PC-9 (cell line): Measurements from ENCODE around the gene SLMAP. TPM values are rescaled to one million over a fixed set of nuclear protein-coding genes. Genes with fewer than 3 reads are reported as not detected.

ENCODE experiments used
- BruUV-seq: library from RNA; stranded (reverse); fragments of 400-500 nt; replicated peaks from 2 replicates; lab custom pipeline; 2021; lab: Mats Ljungman, UMichigan
- CTCF ChIA-PET: fragments of 300-600 bp; sonication (Branson Sonifier 250); formaldehyde crosslinking; loops from one replicate; lab custom pipeline; 2022; ENCODE audit warnings: antibody characterized with exemption; lab: Charles Lee
- POLR2A ChIA-PET: fragments of 300-600 bp; sonication (Branson Sonifier 250); formaldehyde crosslinking; loops from one replicate; lab custom pipeline; 2022; ENCODE audit warnings: antibody characterized with exemption; ENCODE audit not compliant: unreplicated experiment; lab: Charles Lee
- DNase-seq, 2 experiments: peaks; one replicate each; pipeline versions ENCODE4 v3.0.0 to v3.0.0-alpha.2; 2015 to 2022; ENCODE audit warnings: mixed read lengths in 1 of 2
- H2AFZ ChIP-seq: fragments of 200-600 bp; sonication (generic); 2 replicates; pipeline ENCODE4 v1.8.1; 2017; ENCODE audit warnings: antibody characterized with exemption
- H3F3A ChIP-seq: fragments of 200-600 bp; sonication (generic); 2 replicates; pipeline ENCODE4 v1.8.1; 2017; ENCODE audit warnings: antibody characterized with exemption, mild to moderate bottlenecking, low read depth; ENCODE audit not compliant: insufficient read depth
- H3K27ac ChIP-seq: fragments of 200-600 bp; sonication (generic); 2 replicates; pipeline ENCODE4 v1.6.1; 2016; ENCODE audit warnings: mixed run types
- H3K27me3 ChIP-seq: fragments of 200-600 bp; sonication (generic); 2 replicates; pipeline ENCODE4 v1.6.1; 2016; ENCODE audit warnings: low read depth, mixed run types; ENCODE audit not compliant: insufficient read depth
- H3K36me3 ChIP-seq: fragments of 200-600 bp; sonication (generic); 2 replicates; pipeline ENCODE4 v1.6.1; 2016; ENCODE audit warnings: low read depth, mixed run types
- H3K4me1 ChIP-seq: fragments of 200-600 bp; sonication (generic); replicated peaks from 2 replicates; pipeline ENCODE4 v1.6.1; 2016; ENCODE audit warnings: mixed run types; ENCODE audit not compliant: insufficient read depth
- H3K4me2 ChIP-seq: fragments of 200-600 bp; sonication (generic); 2 replicates; pipeline ENCODE4 v1.6.1; 2017; ENCODE audit warnings: mixed run types
- H3K4me3 ChIP-seq: fragments of 200-600 bp; sonication (generic); 2 replicates; pipeline ENCODE4 v1.6.1; 2016; ENCODE audit warnings: mixed run types
- H3K79me2 ChIP-seq: fragments of 200-600 bp; sonication (generic); 2 replicates; pipeline ENCODE4 v1.6.1; 2017; ENCODE audit warnings: low read depth, mixed run types
- H3K9me2 ChIP-seq: fragments of 200-600 bp; sonication (generic); 2 replicates; pipeline ENCODE4 v1.8.1; 2017; ENCODE audit warnings: mild to moderate bottlenecking; ENCODE audit not compliant: insufficient read depth
- H3K9me3 ChIP-seq: fragments of 200-600 bp; sonication (generic); 2 replicates; pipeline ENCODE4 v1.8.1; 2016; ENCODE audit warnings: low read depth; ENCODE audit not compliant: insufficient read depth
- H4K20me1 ChIP-seq: fragments of 200-600 bp; sonication (generic); 2 replicates; pipeline ENCODE4 v1.8.1; 2017; ENCODE audit not compliant: insufficient read depth
- CTCF ChIP-seq: fragments of 200-600 bp; sonication (generic); conservative IDR thresholded peaks from 2 replicates; pipeline ENCODE4 v1.6.1; 2017; ENCODE audit warnings: mixed run types, antibody characterized with exemption, mild to moderate bottlenecking, moderate library complexity
- EZH2 ChIP-seq: fragments of 200-600 bp; sonication (generic); IDR thresholded peaks from 2 replicates; pipeline ENCODE4 v1.8.0; 2017; ENCODE audit warnings: antibody characterized with exemption, low read depth
- intact Hi-C: fragments of 100-400 bp; cut with micrococcal nuclease; formaldehyde crosslinking; loops from one replicate; pipeline ENCODE4 v1.10.0; 2022; ENCODE audit not compliant: unreplicated experiment
- total RNA-seq: library from RNA; stranded (reverse); gene quantifications from 2 replicates; pipeline ENCODE4 v1.2.3, GENCODE V29; 2021

The SLMAP gene
- total RNA-seq, 1 experiment from 2014 or later, result 119 TPM

GRCh38 chr3:57939775-57940174, 183.7 kb downstream of the SLMAP start:
- no peaks in the 10 kb centered on the region for H3K36me3 ChIP-seq
- no peaks in the 10 kb centered on the region for H3K9me3 ChIP-seq
- no peak overlapping the region for H3K4me3 ChIP-seq
- 0 out of 2 replicates have a peak, but pooled peaks cover 5% of the 10 kb centered on the region for H3K4me1 ChIP-seq
- no peaks in the 10 kb centered on the region for H3K79me2 ChIP-seq
- TF ChIP-seq CTCF (no peak), EZH2 (no peak)
- H3K27ac ChIP-seq, result no peak overlapping the region
- CTCF ChIA-PET, result no interaction called here
- no peak overlapping the region for H3K4me2 ChIP-seq
- no peak for DNase-seq
- no peaks in the 10 kb centered on the region for H3K9me2 ChIP-seq
- peaks cover 6% of the 10 kb centered on the region; the same call in 1 of the 2 replicates for H3F3A ChIP-seq
- POLR2A ChIA-PET, result interaction anchor here (0.7 kb wide), 1 partner anchor 33 kb away, joined by 5 read pairs; no protein-coding TSS in a partner anchor
- H4K20me1 ChIP-seq, result no peaks in the 10 kb centered on the region
- no peaks in the 10 kb centered on the region for H3K27me3 ChIP-seq
- intact Hi-C loops, result no loop called here
- no TSS peak for BruUV-seq
- H2AFZ ChIP-seq, result no peak overlapping the region

GRCh38 chr3:57942388-57942787, 186.3 kb downstream of the SLMAP start:
- POLR2A ChIA-PET, result no interaction called here
- no peaks in the 10 kb centered on the region for H3K9me2 ChIP-seq
- no peak overlapping the region for H3K27ac ChIP-seq
- no peaks in the 10 kb centered on the region for H3K36me3 ChIP-seq
- no peak overlapping the region for H3K4me2 ChIP-seq
- H2AFZ ChIP-seq, result no peak overlapping the region
- no peak overlapping the region for H3K4me3 ChIP-seq
- CTCF ChIA-PET, result interaction anchor here (0.6 kb wide), 1 partner anchor 358 kb away, joined by 3 read pairs; no protein-coding TSS in a partner anchor
- 0 out of 2 replicates have a peak, but pooled peaks cover 5% of the 10 kb centered on the region for H3K4me1 ChIP-seq
- TF ChIP-seq CTCF, result no peak
- no peak for TF ChIP-seq EZH2
- no peaks in the 10 kb centered on the region for H3K79me2 ChIP-seq
- no peaks in the 10 kb centered on the region for H3K27me3 ChIP-seq
- intact Hi-C loops, result no loop called here
- BruUV-seq, result no TSS peak
- peaks cover 6% of the 10 kb centered on the region; the same call in 1 of the 2 replicates for H3F3A ChIP-seq
- H4K20me1 ChIP-seq, result no peaks in the 10 kb centered on the region
- no peaks in the 10 kb centered on the region for H3K9me3 ChIP-seq
- no peak for DNase-seq

GRCh38 chr3:57942872-57943283, 186.8 kb downstream of the SLMAP start:
- ChIA-PET POLR2A (no interaction called here), CTCF (interaction anchor here (0.6 kb wide), 1 partner anchor 358 kb away, joined by 3 read pairs; no protein-coding TSS in a partner anchor)
- no peaks in the 10 kb centered on the region for H3K9me3 ChIP-seq
- H3K27ac ChIP-seq, result no peak overlapping the region
- 0 out of 2 replicates have a peak, but pooled peaks cover 5% of the 10 kb centered on the region for H3K4me1 ChIP-seq
- H4K20me1 ChIP-seq, result no peaks in the 10 kb centered on the region
- no peaks in the 10 kb centered on the region for H3K36me3 ChIP-seq
- no peaks in the 10 kb centered on the region for H3K79me2 ChIP-seq
- peak; percentile 52 to 72 for DNase-seq
- no peaks in the 10 kb centered on the region for H3K27me3 ChIP-seq
- intact Hi-C loops, result no loop called here
- no peak overlapping the region for H2AFZ ChIP-seq
- TF ChIP-seq EZH2 (no peak), CTCF (no peak)
- H3K4me2 ChIP-seq, result no peak overlapping the region
- H3F3A ChIP-seq, result peaks cover 6% of the 10 kb centered on the region; the same call in 1 of the 2 replicates
- no peaks in the 10 kb centered on the region for H3K9me2 ChIP-seq
- no TSS peak for BruUV-seq
- H3K4me3 ChIP-seq, result no peak overlapping the region
